HL-60 (cell line): ENCODE results near the gene BTBD9.

ENCODE experiments used
- CTCF ChIP-seq: IDR thresholded peaks from one replicate; pipeline ENCODE4 v1.5.1; 2011; ENCODE audit warnings: low read length, control low read depth, inconsistent platforms; ENCODE audit not compliant: insufficient read depth
- POLR2AphosphoS5 ChIP-seq: IDR thresholded peaks from 2 replicates; pipeline ENCODE4 v1.6.1; 2012; ENCODE audit warnings: low read depth
- TF ChIP-seq, protein P1 (sequence below): IDR thresholded peaks from 2 replicates; pipeline ENCODE4 v1.6.1; 2012; ENCODE audit warnings: low read depth; ENCODE audit not compliant: insufficient replicate concordance

DNA sequence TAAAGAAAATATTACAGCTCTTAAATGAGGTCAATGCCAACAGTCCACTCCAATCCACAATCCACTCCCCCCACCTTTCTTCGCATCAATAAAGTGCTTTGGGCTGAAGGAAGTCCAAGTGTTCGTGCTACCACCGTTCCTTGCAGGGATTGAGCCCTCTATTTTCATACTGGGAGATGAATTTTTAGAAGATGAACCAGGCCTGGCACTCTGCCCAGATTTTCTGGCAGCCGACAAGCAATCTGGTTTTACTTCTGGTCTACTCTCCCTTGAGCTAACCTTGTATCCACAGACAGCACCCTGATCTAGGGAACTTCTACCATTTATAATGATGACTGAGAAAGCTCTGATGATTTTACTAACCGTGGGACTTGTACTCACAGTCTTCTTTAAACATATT, 72.3 kb downstream of the BTBD9 start:
- TF ChIP-seq CTCF, result no peak
- no peak for TF ChIP-seq POLR2AphosphoS5
- TF ChIP-seq, protein P1, sequence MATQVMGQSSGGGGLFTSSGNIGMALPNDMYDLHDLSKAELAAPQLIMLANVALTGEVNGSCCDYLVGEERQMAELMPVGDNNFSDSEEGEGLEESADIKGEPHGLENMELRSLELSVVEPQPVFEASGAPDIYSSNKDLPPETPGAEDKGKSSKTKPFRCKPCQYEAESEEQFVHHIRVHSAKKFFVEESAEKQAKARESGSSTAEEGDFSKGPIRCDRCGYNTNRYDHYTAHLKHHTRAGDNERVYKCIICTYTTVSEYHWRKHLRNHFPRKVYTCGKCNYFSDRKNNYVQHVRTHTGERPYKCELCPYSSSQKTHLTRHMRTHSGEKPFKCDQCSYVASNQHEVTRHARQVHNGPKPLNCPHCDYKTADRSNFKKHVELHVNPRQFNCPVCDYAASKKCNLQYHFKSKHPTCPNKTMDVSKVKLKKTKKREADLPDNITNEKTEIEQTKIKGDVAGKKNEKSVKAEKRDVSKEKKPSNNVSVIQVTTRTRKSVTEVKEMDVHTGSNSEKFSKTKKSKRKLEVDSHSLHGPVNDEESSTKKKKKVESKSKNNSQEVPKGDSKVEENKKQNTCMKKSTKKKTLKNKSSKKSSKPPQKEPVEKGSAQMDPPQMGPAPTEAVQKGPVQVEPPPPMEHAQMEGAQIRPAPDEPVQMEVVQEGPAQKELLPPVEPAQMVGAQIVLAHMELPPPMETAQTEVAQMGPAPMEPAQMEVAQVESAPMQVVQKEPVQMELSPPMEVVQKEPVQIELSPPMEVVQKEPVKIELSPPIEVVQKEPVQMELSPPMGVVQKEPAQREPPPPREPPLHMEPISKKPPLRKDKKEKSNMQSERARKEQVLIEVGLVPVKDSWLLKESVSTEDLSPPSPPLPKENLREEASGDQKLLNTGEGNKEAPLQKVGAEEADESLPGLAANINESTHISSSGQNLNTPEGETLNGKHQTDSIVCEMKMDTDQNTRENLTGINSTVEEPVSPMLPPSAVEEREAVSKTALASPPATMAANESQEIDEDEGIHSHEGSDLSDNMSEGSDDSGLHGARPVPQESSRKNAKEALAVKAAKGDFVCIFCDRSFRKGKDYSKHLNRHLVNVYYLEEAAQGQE, result no peak
